Measurements from ENCODE around the gene CAMK2N2.

GRCh38 chr3:184275381-184275701, 14.0 kb upstream of the CAMK2N2 start:
- TF ChIP-seq ZFX (IDR thresholded peaks at IDR 0.05) = no peak
- no peak for TF ChIP-seq CTCF (conservative IDR thresholded peaks at IDR 0.05)

Measured in C4-2B (cell line).